Fibroblast of skin of back (primary cell): ENCODE measurements around the gene OTX1.
"Not testable (repeated sequence)": the region's sequence is repeated elsewhere in the genome, so short reads cannot be mapped to it uniquely, and the experiment has no call there.

Experiments
- DNase-seq: peaks from one replicate; pipeline ENCODE4 v3.0.0-alpha.2; 2013

Gene OTX1

DNA sequence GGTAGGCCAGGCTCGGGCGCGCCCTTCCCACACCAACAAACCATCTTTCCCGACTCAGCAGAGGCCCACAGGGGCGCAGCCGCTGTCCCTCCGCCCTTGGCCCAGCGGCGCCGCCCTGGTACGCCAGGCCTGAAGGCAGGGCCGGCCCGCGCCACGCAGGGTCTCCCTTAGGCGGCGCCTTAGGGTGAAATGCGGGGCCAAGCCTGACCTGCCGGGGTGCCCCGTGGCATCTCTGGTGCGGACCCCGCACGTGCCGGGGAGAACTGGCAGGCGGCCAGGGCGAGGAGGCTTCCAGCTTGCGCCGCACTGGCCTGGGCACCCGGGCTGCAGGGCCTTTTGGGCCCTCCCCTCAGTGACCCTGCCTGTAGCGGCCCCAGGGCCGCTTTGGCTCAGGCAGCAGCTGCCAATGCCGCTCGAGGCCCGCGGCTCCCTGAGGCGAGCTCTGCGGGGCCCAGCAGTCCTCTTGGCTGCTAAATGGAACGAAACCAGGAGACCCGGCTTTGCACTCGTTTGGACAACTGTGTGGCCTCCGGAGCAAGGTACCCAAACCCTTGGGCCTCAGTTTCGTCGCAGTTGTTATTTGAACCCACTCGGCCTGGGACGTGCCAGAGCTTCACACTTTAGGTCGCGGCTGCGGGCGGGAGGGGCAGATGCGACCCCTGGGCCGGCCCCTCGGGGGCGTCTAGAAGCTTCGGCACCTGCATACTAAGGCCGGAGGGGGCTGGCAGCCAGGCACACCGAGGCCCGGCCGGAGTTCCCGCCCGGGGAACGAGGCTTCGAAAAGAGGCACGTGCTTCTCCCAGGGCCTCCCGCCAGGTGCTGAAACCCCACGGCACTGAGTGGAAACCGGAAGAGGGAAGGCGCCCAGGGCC lies 8.5 kb downstream of the OTX1 start:
- DNase-seq: no peak

- DNase-seq: no peak
These were observed 9.3 kb downstream of the OTX1 start for GRCh38 chr2:63059793-63060471.

GRCh38 chr2:63060472-63060991 lies 9.9 kb downstream of the OTX1 start:
- no peak for DNase-seq

DNA sequence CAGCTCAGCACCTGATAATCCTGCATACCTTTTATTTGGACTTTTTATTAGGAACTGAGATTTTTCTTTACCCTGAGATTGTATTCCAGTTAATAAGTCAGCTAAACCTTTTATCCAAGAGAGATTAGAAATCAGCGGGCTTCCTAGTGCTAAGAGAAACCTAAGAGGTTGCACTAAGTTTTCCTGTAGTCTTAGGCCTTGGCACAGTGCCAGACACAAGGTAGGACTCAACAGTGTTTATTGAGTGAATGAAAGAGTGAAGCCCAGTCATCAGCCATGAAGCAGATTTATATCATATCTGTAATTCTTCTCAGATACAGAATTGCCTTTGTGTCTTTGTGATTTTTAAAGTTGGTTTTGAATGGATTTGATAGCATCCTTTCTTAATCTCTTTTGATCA lies 13.6 kb downstream of the OTX1 start:
- DNase-seq: no peak

DNA sequence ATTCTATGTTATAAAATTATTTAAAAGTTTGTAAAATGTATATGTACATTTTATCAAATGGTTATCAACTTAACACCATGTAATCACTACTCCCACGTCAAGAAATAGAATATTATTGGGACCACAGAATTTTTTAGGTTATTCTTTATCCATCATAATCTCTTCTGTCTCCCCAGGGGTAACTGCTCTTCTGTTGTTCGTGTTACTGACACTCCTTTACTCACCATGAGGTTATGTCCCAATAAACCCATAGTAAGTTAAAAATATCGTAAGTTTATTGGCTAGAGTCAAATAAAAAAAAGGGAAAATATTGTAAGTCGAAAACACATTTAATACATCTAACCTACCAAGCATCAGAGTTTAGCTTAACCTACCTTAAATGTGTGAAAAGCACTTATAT lies 14.0 kb downstream of the OTX1 start:
- DNase-seq: no peak

DNA sequence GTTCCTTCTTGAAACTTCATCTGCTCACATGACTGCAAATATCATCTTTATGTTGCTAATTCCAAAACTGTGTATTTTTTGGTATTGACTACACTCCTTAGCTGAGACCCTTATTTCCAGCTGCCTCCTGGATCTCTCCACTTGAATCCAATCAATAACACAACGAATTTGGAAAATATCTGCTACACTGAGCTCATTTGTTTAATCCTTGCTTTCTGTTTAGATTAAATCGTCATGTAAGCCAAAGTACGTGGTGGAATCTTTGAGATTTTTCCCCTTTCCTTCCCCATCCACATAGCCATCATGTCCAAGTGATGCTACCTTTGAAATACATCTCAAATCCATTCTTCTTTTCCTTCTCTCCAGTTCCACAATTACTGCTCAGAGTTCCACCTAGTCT lies 15.6 kb downstream of the OTX1 start:
- DNase-seq: no peak

GRCh38 chr2:63066838-63067237 lies 16.2 kb downstream of the OTX1 start:
- no peak for DNase-seq

DNA sequence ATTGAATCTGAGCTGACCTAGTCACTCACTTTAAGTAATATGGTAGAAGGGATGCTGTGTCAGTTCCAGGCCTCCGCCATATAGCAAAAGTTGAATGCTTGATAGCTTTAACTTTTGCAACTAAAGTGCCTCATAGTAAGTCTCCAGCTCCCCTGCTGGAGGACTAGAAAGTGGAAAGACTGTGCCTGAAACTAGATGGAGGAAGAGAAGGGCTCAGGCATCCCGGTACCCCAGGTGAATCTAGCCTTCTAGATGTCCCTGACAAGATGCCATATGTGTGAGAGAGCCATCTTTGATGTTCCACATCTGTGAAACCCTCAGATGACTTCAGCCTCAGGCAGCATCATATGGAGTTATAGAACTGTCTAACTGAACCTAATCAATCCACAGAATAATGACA lies 21.0 kb downstream of the OTX1 start:
- no peak for DNase-seq

DNA sequence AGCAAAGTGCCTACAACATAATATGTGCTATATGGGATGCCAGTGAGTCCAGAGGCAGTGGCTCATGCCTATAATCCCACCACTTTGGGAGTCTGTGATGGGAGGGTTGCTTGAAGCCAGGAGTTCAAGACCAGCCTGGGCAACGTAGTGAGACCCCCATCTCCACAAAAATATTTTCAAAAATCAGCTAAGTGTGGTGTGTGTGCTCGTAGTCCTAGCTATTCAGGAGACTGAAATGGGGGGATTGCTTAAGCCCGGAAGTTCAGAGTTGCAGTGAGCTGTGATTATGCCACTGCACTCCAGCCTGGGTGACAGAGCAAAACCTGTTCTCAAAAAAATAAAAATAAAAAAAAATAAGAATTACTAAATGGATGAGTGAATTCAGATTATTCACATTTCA lies 23.4 kb downstream of the OTX1 start:
- no peak for DNase-seq

- DNase-seq: not testable (repeated sequence)
These were observed 23.8 kb downstream of the OTX1 start for GRCh38 chr2:63074399-63074798.

- DNase-seq: no peak
These were observed 28.4 kb downstream of the OTX1 start for GRCh38 chr2:63078852-63079606.

DNA sequence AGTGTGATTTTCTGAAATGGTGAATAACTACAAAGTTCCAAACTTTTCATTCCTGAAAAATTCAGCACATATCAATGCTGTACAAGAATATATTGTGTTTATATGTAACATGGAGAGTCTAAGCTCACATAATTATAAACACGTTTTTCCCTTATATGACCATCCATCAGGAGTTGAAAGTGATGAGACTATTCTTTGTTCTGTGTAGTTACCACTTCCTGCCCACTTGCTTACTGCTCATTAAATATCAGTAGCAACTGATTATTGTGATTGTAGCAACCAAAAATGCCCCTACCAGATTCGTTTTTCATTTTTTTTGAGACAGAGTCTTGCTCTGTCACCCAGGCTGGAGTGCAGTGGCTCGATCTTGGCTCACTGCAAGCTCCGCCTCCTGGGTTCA lies 30.8 kb downstream of the OTX1 start:
- DNase-seq: no peak

DNA sequence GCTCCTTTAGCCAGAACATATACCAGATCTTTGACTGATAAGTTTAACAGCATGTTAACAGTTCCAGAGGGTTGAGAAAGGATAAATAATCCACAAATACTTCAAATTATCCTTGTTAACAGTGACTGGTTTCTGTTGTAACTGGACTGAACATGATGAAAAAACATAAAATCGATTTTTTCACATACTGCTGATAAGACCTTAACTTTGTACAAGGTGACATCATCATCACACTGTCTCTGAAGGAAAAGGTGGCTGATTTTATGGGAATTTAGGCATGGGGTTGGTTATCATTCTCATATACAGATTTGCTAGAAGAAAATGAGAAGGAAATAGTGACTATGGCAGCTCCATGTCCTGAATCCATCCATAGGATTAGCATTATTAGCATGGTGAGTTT lies 36.1 kb downstream of the OTX1 start:
- no peak for DNase-seq

- DNase-seq: no peak
These were observed 41.8 kb downstream of the OTX1 start for GRCh38 chr2:63092401-63092800.

GRCh38 chr2:63092857-63093256 lies 42.2 kb downstream of the OTX1 start:
- no peak for DNase-seq

GRCh38 chr2:63093502-63093901 lies 42.9 kb downstream of the OTX1 start:
- no peak for DNase-seq

- DNase-seq: no peak
These were observed 45.9 kb downstream of the OTX1 start for GRCh38 chr2:63096491-63096890.

DNA sequence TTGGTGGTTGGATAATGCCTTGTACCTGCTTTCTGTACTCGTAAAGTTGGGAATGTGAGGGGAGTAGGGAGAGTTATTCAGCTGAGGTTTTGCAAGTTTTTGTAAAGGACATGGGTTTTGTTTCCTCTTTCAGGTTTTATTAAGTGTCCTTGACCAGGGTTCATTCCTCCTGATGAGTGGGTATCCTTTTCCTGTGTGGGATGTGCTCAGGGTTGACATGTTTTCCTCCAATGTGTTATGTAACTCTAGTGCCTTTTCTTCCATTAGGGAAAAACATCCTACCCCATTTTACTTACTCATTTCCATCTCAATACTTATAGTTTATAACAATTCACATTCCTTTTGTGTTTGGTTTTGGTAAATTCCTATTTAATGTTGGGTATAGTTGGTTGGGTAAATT lies 48.4 kb downstream of the OTX1 start:
- DNase-seq: no peak

DNA sequence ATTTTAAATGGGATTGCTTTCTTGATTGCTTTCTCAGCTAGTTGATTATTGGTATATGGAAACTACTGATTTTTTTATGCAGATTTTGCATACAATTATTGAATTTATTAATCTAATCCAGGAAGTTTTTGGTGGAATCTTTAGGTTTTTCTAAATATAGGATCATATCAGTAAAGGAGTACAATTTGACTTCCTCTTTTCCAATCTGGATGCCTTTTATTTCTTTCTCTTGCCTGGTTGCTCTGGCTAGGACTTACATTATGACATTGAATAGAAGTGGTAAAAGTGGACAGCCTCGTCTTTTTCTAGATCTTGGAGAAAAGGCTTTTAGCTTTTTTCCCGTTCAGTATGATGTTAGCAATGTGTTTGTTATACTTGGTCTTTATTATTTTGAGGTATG lies 51.3 kb downstream of the OTX1 start:
- no peak for DNase-seq

GRCh38 chr2:63104482-63104881 lies 53.9 kb downstream of the OTX1 start:
- DNase-seq: no peak
